ENCODE results near the gene UBL5. TPM values are rescaled to one million over a fixed set of nuclear protein-coding genes. Genes with fewer than 3 reads are reported as not detected.
A peak's percentile ranks its signal among the peaks of the same experiment; 100 is the strongest.
"Not testable (repeated sequence)": the region's sequence is repeated elsewhere in the genome, so short reads cannot be mapped to it uniquely, and the experiment has no call there.

Gene UBL5
- polyA plus RNA-seq, 3 donors, result 261 to 311 (median 295) TPM

- no peak for DNase-seq (ENCODE audit: extremely low read depth in 1 of 11, low read depth in 9 of 11, low spot score in 4 of 11)
Observed at GRCh38 chr19:9839415-9839814, 11.7 kb downstream of the UBL5 start.

- DNase-seq (ENCODE audit: extremely low read depth in 1 of 11, low read depth in 9 of 11, low spot score in 4 of 11), result no peak
Observed at GRCh38 chr19:9842834-9843625, 15.3 kb downstream of the UBL5 start.

- not testable (repeated sequence) for DNase-seq (ENCODE audit: extremely low read depth in 1 of 11, low read depth in 9 of 11, low spot score in 4 of 11)
Observed at GRCh38 chr19:9843626-9844273, 16.0 kb downstream of the UBL5 start.

GRCh38 chr19:9847087-9847671 is 19.5 kb downstream of the UBL5 start:
- DNase-seq (ENCODE audit: extremely low read depth in 1 of 11, low read depth in 9 of 11, low spot score in 4 of 11), result no peak

GRCh38 chr19:9848060-9848459 is 20.3 kb downstream of the UBL5 start:
- DNase-seq (ENCODE audit: extremely low read depth in 1 of 11, low read depth in 9 of 11, low spot score in 4 of 11), result no peak

- no peak for DNase-seq (ENCODE audit: extremely low read depth in 1 of 11, low read depth in 9 of 11, low spot score in 4 of 11)
Observed at GRCh38 chr19:9848762-9849161, 21.0 kb downstream of the UBL5 start.

- DNase-seq (ENCODE audit: extremely low read depth in 1 of 11, low read depth in 9 of 11, low spot score in 4 of 11), result no peak
Observed at GRCh38 chr19:9849791-9850190, 22.1 kb downstream of the UBL5 start.

GRCh38 chr19:9850235-9850959 is 22.7 kb downstream of the UBL5 start:
- peak in 8 of 11 donors; percentile 16 to 73 (median 52) for DNase-seq (ENCODE audit: extremely low read depth in 1 of 11, low read depth in 9 of 11, low spot score in 4 of 11)

- DNase-seq (ENCODE audit: extremely low read depth in 1 of 11, low read depth in 9 of 11, low spot score in 4 of 11), result no peak
Observed at GRCh38 chr19:9854282-9854846, 26.6 kb downstream of the UBL5 start.

GRCh38 chr19:9856609-9857008 is 28.9 kb downstream of the UBL5 start:
- no peak for DNase-seq (ENCODE audit: extremely low read depth in 1 of 11, low read depth in 9 of 11, low spot score in 4 of 11)

GRCh38 chr19:9857076-9857721 is 29.5 kb downstream of the UBL5 start:
- DNase-seq (ENCODE audit: extremely low read depth in 1 of 11, low read depth in 9 of 11, low spot score in 4 of 11), result no peak

GRCh38 chr19:9857920-9858746 is 30.4 kb downstream of the UBL5 start:
- no peak for DNase-seq (ENCODE audit: extremely low read depth in 1 of 11, low read depth in 9 of 11, low spot score in 4 of 11)

GRCh38 chr19:9858766-9859165 is 31.0 kb downstream of the UBL5 start:
- DNase-seq (ENCODE audit: extremely low read depth in 1 of 11, low read depth in 9 of 11, low spot score in 4 of 11), result no peak

- no peak for DNase-seq (ENCODE audit: extremely low read depth in 1 of 11, low read depth in 9 of 11, low spot score in 4 of 11)
Observed at GRCh38 chr19:9860407-9860806, 32.7 kb downstream of the UBL5 start.

GRCh38 chr19:9861503-9861902 is 33.8 kb downstream of the UBL5 start:
- DNase-seq (ENCODE audit: extremely low read depth in 1 of 11, low read depth in 9 of 11, low spot score in 4 of 11), result no peak

GRCh38 chr19:9862938-9863337 is 35.2 kb downstream of the UBL5 start:
- DNase-seq (ENCODE audit: extremely low read depth in 1 of 11, low read depth in 9 of 11, low spot score in 4 of 11), result no peak

GRCh38 chr19:9863759-9864158 is 36.0 kb downstream of the UBL5 start:
- DNase-seq (ENCODE audit: extremely low read depth in 1 of 11, low read depth in 9 of 11, low spot score in 4 of 11), result no peak
